ENCODE results near the gene SYCP2L.
A peak's percentile ranks its signal among the peaks of the same experiment; 100 is the strongest.
"Not testable (repeated sequence)": the region's sequence is repeated elsewhere in the genome, so short reads cannot be mapped to it uniquely, and the experiment has no call there.

Gene SYCP2L

GRCh38 chr6:10957414-10957886 is 70.6 kb downstream of the SYCP2L start:
- DNase-seq, result no peak

GRCh38 chr6:10960171-10960570 is 73.3 kb downstream of the SYCP2L start:
- DNase-seq, result no peak

DNA sequence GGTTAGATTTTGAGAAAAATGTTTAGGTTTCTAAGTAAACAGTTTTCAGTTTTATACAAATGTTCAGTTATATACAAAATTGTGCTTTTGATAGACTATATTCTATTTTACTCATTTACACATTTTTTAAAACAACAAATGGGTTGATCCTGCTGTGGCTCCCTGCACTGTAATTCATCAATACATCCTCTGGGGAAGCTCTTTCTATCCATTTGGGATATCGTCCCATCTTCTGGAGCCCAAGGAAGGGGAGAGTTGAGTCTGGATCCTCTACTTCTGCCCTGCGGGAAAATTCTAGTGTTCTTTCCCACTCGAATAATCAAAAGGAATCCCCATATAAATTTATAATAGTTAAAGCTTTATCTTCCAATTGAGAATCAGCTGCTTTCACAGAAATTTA is 75.0 kb downstream of the SYCP2L start:
- DNase-seq, result no peak

DNA sequence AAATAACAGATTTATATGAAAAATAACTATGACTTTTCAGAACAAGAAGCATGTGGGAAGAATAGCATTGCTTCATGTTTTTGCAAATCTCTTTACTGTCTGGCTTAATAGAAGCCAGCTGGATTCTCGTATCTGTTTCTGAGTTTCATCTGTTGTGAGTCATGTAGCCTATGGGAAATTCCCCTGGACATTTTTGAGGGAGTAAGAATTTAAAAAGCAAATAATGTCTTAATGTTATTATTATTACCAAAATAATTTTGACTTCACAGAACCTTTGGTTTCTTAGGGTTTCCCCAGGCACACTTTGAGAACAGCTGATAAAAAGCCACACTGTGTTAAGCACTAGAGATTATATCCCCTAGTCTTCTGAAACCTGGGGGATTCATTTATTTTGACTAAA is 75.8 kb downstream of the SYCP2L start:
- DNase-seq, result peak; percentile 95

DNA sequence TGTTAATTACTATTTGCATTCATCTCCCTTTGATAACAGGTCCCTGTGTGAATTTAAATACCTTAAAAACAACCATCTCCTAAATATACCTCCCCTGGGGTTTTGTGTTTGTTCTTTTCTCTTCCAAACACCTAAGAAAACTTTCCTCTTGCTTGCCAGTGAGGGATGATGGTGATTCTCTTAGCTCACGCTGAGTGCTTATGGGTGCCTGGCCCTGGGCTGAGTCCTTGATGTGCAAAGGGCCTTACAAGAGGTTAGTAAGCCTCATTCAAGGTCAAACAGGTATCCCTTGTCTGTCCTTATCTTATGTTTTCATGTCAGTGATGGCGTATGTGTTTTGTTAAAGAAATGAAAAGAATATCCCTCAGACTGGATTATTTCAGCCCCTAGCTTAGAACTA is 76.3 kb downstream of the SYCP2L start:
- no peak for DNase-seq

GRCh38 chr6:10964684-10965083 is 77.8 kb downstream of the SYCP2L start:
- DNase-seq, result no peak

DNA sequence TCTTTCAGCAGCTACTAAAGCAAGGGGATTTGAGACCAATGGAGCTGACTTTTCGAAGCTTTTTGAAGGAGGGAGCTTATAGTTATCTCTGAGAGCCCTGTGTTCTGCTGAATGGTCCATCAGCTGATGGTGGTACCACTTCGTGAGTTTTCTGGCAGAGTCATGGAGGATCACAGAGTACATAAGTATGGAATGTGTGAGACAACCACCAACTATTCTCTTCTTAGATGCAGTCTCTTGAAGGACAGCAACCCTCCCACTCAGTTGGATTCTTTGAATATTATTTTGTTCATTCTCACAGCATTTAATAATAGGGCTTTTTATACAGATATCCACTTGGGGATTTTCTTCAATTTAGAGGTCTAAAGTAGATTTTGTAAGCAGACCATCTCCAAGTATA is 81.9 kb downstream of the SYCP2L start:
- peak; percentile 92 for DNase-seq

DNA sequence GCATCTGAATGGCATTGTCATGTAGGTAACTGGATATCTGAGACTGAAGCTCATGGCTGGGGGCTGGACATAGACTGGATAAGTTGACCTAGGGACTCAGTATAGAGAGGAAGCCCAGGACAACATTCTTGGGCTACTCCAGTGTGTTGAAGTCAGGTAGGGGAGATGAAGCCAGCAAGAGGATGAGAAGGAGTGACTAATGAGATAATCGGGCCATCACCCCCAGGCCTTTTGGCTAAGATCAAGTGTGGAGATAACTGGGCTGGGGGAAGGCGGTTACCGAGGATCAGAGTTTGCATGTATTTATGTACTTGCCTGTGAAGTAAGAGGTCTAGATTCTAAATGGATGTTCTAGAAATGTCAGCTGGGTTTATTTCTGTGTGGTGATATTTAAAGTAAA is 83.9 kb downstream of the SYCP2L start:
- DNase-seq, result no peak

DNA sequence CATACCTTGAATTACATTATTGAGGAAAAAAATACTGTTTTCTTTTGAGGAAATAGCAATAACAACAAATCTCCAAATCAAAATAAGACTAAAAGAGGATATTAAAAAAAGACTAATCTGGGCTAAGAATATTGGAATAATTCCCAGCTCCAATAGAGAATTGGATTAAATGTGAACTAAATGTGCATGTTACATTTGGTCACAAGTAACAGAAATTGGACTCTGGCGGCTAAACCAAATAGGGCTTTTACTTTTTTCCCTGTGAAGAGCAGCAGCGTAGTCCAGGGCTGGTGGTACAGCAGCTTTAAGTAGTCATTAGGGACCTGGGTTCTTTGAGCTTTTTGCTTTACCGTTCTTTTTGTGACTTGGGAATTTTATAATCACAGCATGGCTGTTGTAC is 85.3 kb downstream of the SYCP2L start:
- DNase-seq, result no peak

GRCh38 chr6:10976571-10976970 is 89.7 kb downstream of the SYCP2L start:
- DNase-seq, result no peak

GRCh38 chr6:10977231-10977968 is 90.5 kb downstream of the SYCP2L start:
- no peak for DNase-seq

GRCh38 chr6:10979603-10980002 is 92.8 kb downstream of the SYCP2L start:
- peak; percentile 59 for DNase-seq

DNA sequence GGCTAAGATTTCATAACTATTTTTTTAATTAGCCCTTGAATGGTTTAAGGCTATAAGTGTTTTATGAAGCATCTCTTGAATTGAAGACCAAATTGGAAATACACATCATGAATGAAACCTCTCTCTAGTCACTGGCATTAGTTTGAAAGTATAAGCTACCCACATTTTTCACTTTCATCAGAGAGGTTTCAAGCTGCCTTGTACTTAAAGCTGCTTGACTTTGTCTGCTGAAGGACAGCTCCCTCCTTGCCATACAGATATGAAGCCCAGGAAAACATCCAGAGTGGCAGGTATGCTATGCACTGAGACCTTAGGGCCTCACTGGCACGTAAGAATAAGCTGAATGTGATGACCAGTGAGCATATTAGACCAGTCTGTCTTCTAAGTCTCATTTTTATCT is 94.6 kb downstream of the SYCP2L start:
- no peak for DNase-seq

DNA sequence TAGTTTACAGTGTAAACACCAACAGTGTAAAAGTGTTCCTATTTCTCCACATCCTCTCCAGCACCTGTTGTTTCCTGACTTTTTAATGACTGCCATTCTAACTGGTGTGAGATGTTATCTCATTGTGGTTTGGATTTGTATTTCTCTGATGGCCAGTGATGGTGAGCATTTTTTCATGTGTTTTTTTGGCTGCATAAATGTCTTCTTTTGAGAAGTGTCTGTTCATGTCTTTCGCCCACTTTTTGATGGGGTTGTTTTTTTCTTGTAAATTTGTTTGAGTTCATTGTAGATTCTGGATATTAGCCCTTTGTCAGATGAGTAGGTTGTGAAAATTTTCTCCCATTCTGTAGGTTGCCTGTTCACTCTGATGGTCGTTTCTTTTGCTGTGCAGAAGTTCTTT is 98.1 kb downstream of the SYCP2L start:
- DNase-seq, result not testable (repeated sequence)

- DNase-seq, result no peak
Measured at GRCh38 chr6:10989587-10989986, 102.7 kb downstream of the SYCP2L start.

GRCh38 chr6:10991115-10991514 is 104.3 kb downstream of the SYCP2L start:
- DNase-seq, result no peak

DNA sequence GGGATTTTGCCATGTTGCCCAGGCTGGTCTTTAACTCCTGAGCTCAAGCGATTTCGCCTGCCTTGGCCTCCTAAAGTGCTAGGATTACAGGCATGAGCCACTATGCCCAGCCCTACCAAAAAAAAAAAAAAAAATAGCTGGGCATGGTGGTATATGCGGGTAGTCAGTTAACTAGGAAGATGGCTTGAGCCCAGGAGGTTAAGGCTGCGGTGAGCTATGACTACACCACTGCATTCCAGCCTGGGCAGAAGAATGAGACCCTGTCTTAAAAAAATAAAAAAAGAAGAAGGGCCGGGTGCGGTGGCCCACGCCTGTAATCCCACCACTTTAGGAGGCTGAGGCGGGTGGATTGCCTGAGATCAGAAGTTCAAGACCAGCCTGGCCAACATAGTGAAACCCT is 107.0 kb downstream of the SYCP2L start:
- DNase-seq, result no peak

DNA sequence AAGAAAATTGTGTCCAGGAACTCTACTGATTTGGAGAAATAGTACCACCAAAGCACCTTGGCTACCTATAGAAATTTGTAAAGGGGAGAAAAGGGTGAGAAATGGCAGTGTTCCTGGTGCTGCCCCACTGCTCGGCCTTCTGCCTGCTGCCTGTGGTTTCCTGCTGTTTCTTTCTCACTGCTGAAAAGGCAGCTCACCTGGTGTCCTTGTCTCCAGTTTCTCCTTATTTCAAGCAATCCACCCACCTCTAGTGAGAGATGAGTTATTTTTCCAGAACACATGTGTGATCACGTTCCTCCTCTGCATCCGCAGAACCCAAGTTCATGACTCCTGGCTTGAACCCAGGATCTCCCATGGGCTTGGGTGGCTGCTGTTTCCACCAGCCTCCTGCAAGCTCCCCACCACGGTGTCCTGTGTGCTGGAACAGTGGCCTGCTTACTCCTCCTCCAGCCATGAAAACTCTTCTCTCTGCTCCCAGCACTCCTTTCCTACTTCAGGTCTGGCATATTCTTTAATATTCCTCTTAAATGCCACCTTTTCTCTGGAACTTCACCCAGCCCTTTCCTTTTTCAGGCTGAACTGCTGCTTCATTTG is 108.4 kb downstream of the SYCP2L start:
- no peak for DNase-seq

GRCh38 chr6:10999994-11000393 is 113.1 kb downstream of the SYCP2L start:
- peak; percentile 77 for DNase-seq

DNA sequence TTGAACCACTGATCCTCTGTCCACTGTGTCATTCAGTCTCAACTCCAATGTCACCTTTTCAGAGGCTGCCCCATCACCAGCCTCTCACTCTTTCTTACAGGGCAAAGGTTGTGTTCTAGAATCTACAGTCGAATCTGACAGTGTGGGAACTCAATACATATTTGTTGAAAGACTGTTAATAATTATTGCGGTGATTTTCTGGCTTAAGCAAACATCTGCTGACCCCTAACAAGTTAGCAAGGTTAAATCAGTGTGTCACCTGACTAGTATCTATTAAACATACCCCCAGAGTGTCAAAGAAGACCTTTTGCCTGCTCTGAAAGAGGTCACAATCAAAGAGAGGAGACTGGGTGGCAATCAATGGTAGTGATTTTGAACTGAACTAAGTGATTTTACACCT is 115.3 kb downstream of the SYCP2L start:
- no peak for DNase-seq

DNA sequence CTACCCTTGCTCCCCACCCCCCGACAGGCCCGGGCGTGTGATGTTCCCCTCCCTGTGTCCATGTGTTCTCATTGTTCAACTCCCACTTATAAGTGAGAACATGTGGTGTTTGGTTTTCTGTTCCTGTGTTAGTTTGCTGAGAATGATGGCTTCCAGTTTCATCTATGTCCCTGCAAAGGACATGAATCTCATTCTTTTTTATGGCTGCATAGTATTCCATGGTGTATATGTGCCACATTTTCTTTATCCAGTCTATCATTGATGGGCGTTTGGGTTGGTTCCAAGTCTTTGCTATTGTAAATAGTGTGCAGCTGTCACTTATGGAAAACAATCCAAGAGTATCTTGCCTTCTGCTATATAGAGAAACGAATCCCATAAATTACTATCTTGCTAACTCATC is 116.4 kb downstream of the SYCP2L start:
- DNase-seq, result not testable (repeated sequence)

DNA sequence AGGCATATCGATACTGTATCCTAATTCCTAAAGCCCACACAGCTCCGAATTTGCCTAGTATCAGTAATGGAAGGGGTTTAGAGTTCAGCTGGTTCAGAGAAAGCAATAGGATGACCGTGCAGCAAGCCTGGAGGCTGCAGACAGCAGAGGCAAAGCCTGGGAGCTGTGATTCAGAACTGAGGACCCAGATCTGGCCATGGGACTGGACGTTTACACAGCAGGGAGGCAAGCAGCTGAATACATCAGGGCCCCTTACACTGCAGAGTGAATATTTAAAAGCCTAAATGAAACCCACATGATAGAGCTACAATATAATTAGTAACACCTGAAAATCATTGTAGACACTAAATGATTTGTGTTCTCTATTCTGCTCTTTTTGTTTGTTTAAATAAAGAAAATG is 119.2 kb downstream of the SYCP2L start:
- peak; percentile 45 for DNase-seq

GRCh38 chr6:11007715-11008608 is 121.1 kb downstream of the SYCP2L start:
- DNase-seq, result peak; percentile 66
